ENCODE measurements around the gene OTUD1.
A peak's percentile ranks its signal among the peaks of the same experiment; 100 is the strongest.

OTUD1 gene

GRCh38 chr10:23422003-23422411, 16.9 kb upstream of the OTUD1 start:
- no peak for DNase-seq

GRCh38 chr10:23432166-23432565, 6.7 kb upstream of the OTUD1 start:
- DNase-seq, result no peak

- DNase-seq, result no peak
Observed at GRCh38 chr10:23432639-23433038, 6.2 kb upstream of the OTUD1 start.

GRCh38 chr10:23433701-23434100, 5.2 kb upstream of the OTUD1 start:
- no peak for DNase-seq

- no peak for DNase-seq
Observed at GRCh38 chr10:23435378-23435777, 3.5 kb upstream of the OTUD1 start.

- no peak for DNase-seq
Observed at GRCh38 chr10:23436983-23437382, 1.9 kb upstream of the OTUD1 start.

GRCh38 chr10:23437963-23438546, 820 bp upstream of the OTUD1 start:
- DNase-seq, result no peak

GRCh38 chr10:23439452-23439960, 631 bp downstream of the OTUD1 start:
- DNase-seq, result no peak

GRCh38 chr10:23439961-23440889, 1.4 kb downstream of the OTUD1 start:
- peak; percentile 44 for DNase-seq

- no peak for DNase-seq
Observed at GRCh38 chr10:23441251-23441650, 2.4 kb downstream of the OTUD1 start.

- DNase-seq, result no peak
Observed at GRCh38 chr10:23442936-23443335, 4.1 kb downstream of the OTUD1 start.

GRCh38 chr10:23445591-23445990, 6.7 kb downstream of the OTUD1 start:
- DNase-seq, result no peak

GRCh38 chr10:23448323-23448722, 9.4 kb downstream of the OTUD1 start:
- DNase-seq, result no peak

- no peak for DNase-seq
Observed at GRCh38 chr10:23448802-23449570, 10.1 kb downstream of the OTUD1 start.

- no peak for DNase-seq
Observed at GRCh38 chr10:23452033-23452655, 13.3 kb downstream of the OTUD1 start.

GRCh38 chr10:23453465-23453864, 14.6 kb downstream of the OTUD1 start:
- no peak for DNase-seq

- no peak for DNase-seq
Observed at GRCh38 chr10:23457632-23458417, 18.9 kb downstream of the OTUD1 start.

- no peak for DNase-seq
Observed at GRCh38 chr10:23459308-23459939, 20.5 kb downstream of the OTUD1 start.

GRCh38 chr10:23461557-23461956, 22.7 kb downstream of the OTUD1 start:
- DNase-seq, result no peak

GRCh38 chr10:23467012-23467411, 28.1 kb downstream of the OTUD1 start:
- no peak for DNase-seq

GRCh38 chr10:23467548-23467947, 28.7 kb downstream of the OTUD1 start:
- DNase-seq, result no peak

Measured in activated CD4-positive, alpha-beta T cell treated with anti-CD3 and anti-CD28 coated beads for 48 hours (primary cell).